ENCODE measurements around the gene UPK1A.

The UPK1A gene

GRCh38 chr19:35714601-35715354 lies 48.5 kb downstream of the UPK1A start:
- Mint-ChIP-seq H3K27me3 (ENCODE audit: low read depth) (no peaks in the 10 kb centered on the region), H3K4me1 (ENCODE audit: low read depth) (peaks cover 66% of the 10 kb centered on the region), H3K9me3 (no peaks in the 10 kb centered on the region), H3K27ac (peak overlapping the region; percentile 99), H3K36me3 (ENCODE audit: low read depth) (peaks cover 16% of the 10 kb centered on the region), H3K4me3 (peak overlapping the region; percentile 93)

- Mint-ChIP-seq H3K4me3 (peak overlapping the region; percentile 93), H3K27ac (peak overlapping the region; percentile 97), H3K27me3 (ENCODE audit: low read depth) (no peaks in the 10 kb centered on the region), H3K36me3 (ENCODE audit: low read depth) (peaks cover 18% of the 10 kb centered on the region), H3K4me1 (ENCODE audit: low read depth) (peaks cover 62% of the 10 kb centered on the region), H3K9me3 (no peaks in the 10 kb centered on the region)
Measured at GRCh38 chr19:35715355-35715809, 49.1 kb downstream of the UPK1A start.

- Mint-ChIP-seq H3K4me3 (peak overlapping the region; percentile 93), H3K36me3 (ENCODE audit: low read depth) (peaks cover 20% of the 10 kb centered on the region), H3K27ac (peak overlapping the region; percentile 97), H3K9me3 (no peaks in the 10 kb centered on the region), H3K4me1 (ENCODE audit: low read depth) (peaks cover 54% of the 10 kb centered on the region), H3K27me3 (ENCODE audit: low read depth) (no peaks in the 10 kb centered on the region)
Measured at GRCh38 chr19:35715981-35716800, 49.9 kb downstream of the UPK1A start.

GRCh38 chr19:35716801-35717664 lies 50.7 kb downstream of the UPK1A start:
- H3K9me3 Mint-ChIP-seq = no peaks in the 10 kb centered on the region
- H3K4me1 Mint-ChIP-seq (ENCODE audit: low read depth) = peaks cover 49% of the 10 kb centered on the region
- peaks cover 23% of the 10 kb centered on the region for H3K36me3 Mint-ChIP-seq (ENCODE audit: low read depth)
- H3K4me3 Mint-ChIP-seq = peak overlapping the region; percentile 93
- peak overlapping the region; percentile 97 for H3K27ac Mint-ChIP-seq
- H3K27me3 Mint-ChIP-seq (ENCODE audit: low read depth) = no peaks in the 10 kb centered on the region

- peaks cover 42% of the 10 kb centered on the region for H3K4me1 Mint-ChIP-seq (ENCODE audit: low read depth)
- no peaks in the 10 kb centered on the region for H3K27me3 Mint-ChIP-seq (ENCODE audit: low read depth)
- H3K9me3 Mint-ChIP-seq = no peaks in the 10 kb centered on the region
- peak within 1 kb of the TSS; percentile 97 for H3K27ac Mint-ChIP-seq
- H3K4me3 Mint-ChIP-seq = peak within 1 kb of the TSS; percentile 95
- peaks cover 27% of the 10 kb centered on the region for H3K36me3 Mint-ChIP-seq (ENCODE audit: low read depth)
Measured at GRCh38 chr19:35717665-35718344, 51.5 kb downstream of the UPK1A start, which contains the start of gene KMT2B. TSS of gene KMT2B (plus strand) at chr19:35718003. CDS start at chr19:35718019, 16 bp downstream.

GRCh38 chr19:35718345-35719041 lies 52.2 kb downstream of the UPK1A start:
- H3K9me3 Mint-ChIP-seq = no peaks in the 10 kb centered on the region
- peaks cover 36% of the 10 kb centered on the region for H3K4me1 Mint-ChIP-seq (ENCODE audit: low read depth)
- no peaks in the 10 kb centered on the region for H3K27me3 Mint-ChIP-seq (ENCODE audit: low read depth)
- H3K27ac Mint-ChIP-seq = peak overlapping the region; percentile 94
- H3K4me3 Mint-ChIP-seq = peak overlapping the region; percentile 95
- peaks cover 31% of the 10 kb centered on the region for H3K36me3 Mint-ChIP-seq (ENCODE audit: low read depth)

GRCh38 chr19:35719402-35720162 lies 53.3 kb downstream of the UPK1A start:
- H3K9me3 Mint-ChIP-seq = no peaks in the 10 kb centered on the region
- H3K4me1 Mint-ChIP-seq (ENCODE audit: low read depth) = peaks cover 25% of the 10 kb centered on the region
- peak overlapping the region; percentile 95 for H3K4me3 Mint-ChIP-seq
- peak overlapping the region; percentile 94 for H3K27ac Mint-ChIP-seq
- no peaks in the 10 kb centered on the region for H3K27me3 Mint-ChIP-seq (ENCODE audit: low read depth)
- H3K36me3 Mint-ChIP-seq (ENCODE audit: low read depth) = peaks cover 37% of the 10 kb centered on the region

- no peaks in the 10 kb centered on the region for H3K27me3 Mint-ChIP-seq (ENCODE audit: low read depth)
- no peaks in the 10 kb centered on the region for H3K9me3 Mint-ChIP-seq
- H3K36me3 Mint-ChIP-seq (ENCODE audit: low read depth) = peaks cover 42% of the 10 kb centered on the region
- H3K27ac Mint-ChIP-seq = no peak overlapping the region
- peak overlapping the region; percentile 16 for H3K4me3 Mint-ChIP-seq
- peaks cover 21% of the 10 kb centered on the region for H3K4me1 Mint-ChIP-seq (ENCODE audit: low read depth)
Measured at GRCh38 chr19:35720163-35720524, 53.8 kb downstream of the UPK1A start.

- Mint-ChIP-seq H3K27me3 (ENCODE audit: low read depth) (no peaks in the 10 kb centered on the region), H3K9me3 (no peaks in the 10 kb centered on the region), H3K36me3 (ENCODE audit: low read depth) (peaks cover 47% of the 10 kb centered on the region), H3K4me1 (ENCODE audit: low read depth) (peaks cover 20% of the 10 kb centered on the region), H3K4me3 (no peak overlapping the region), H3K27ac (no peak overlapping the region)
Measured at GRCh38 chr19:35720648-35721047, 54.3 kb downstream of the UPK1A start.

- Mint-ChIP-seq H3K27me3 (ENCODE audit: low read depth) (no peaks in the 10 kb centered on the region), H3K27ac (no peak overlapping the region), H3K4me3 (no peak overlapping the region), H3K4me1 (ENCODE audit: low read depth) (peaks cover 13% of the 10 kb centered on the region), H3K36me3 (ENCODE audit: low read depth) (peaks cover 47% of the 10 kb centered on the region), H3K9me3 (no peaks in the 10 kb centered on the region)
Measured at GRCh38 chr19:35721374-35721773, 55.1 kb downstream of the UPK1A start.

- Mint-ChIP-seq H3K27me3 (ENCODE audit: low read depth) (no peaks in the 10 kb centered on the region), H3K9me3 (no peaks in the 10 kb centered on the region), H3K36me3 (ENCODE audit: low read depth) (peaks cover 48% of the 10 kb centered on the region), H3K4me3 (no peak overlapping the region), H3K4me1 (ENCODE audit: low read depth) (peaks cover 8% of the 10 kb centered on the region), H3K27ac (peak overlapping the region; percentile 15)
Measured at GRCh38 chr19:35722461-35722860, 56.1 kb downstream of the UPK1A start.

- Mint-ChIP-seq H3K27me3 (ENCODE audit: low read depth) (no peaks in the 10 kb centered on the region), H3K27ac (no peak overlapping the region), H3K9me3 (no peaks in the 10 kb centered on the region), H3K4me1 (ENCODE audit: low read depth) (peaks cover 8% of the 10 kb centered on the region), H3K36me3 (ENCODE audit: low read depth) (peaks cover 50% of the 10 kb centered on the region), H3K4me3 (no peak overlapping the region)
Measured at GRCh38 chr19:35722897-35723296, 56.6 kb downstream of the UPK1A start.

- Mint-ChIP-seq H3K9me3 (no peaks in the 10 kb centered on the region), H3K4me1 (ENCODE audit: low read depth) (peaks cover 8% of the 10 kb centered on the region), H3K36me3 (ENCODE audit: low read depth) (peaks cover 55% of the 10 kb centered on the region), H3K27me3 (ENCODE audit: low read depth) (no peaks in the 10 kb centered on the region), H3K27ac (no peak overlapping the region), H3K4me3 (no peak overlapping the region)
Measured at GRCh38 chr19:35723671-35724070, 57.4 kb downstream of the UPK1A start.
